Trophoblast cell (in vitro differentiated cells and primary cell): ENCODE results near the gene C11orf21.

Source experiments
- DNase-seq, 2 donors: peaks; one replicate each; pipeline ENCODE4 v3.0.0-alpha.2; 2016
- H2AFZ ChIP-seq: 2 replicates; pipeline ENCODE4 v1.6.1; 2013; ENCODE audit warnings: low read length, moderate library complexity, mild to moderate bottlenecking; ENCODE audit not compliant: insufficient read depth, poor library complexity
- H2AK5ac ChIP-seq: 2 replicates; pipeline ENCODE4 v1.6.1; 2013; ENCODE audit warnings: mild to moderate bottlenecking, low read length
- H2BK120ac ChIP-seq: 2 replicates; pipeline ENCODE4 v1.6.1; 2013; ENCODE audit warnings: low read length, mild to moderate bottlenecking, moderate library complexity; ENCODE audit not compliant: insufficient read depth, poor library complexity
- H2BK12ac ChIP-seq: 2 replicates; pipeline ENCODE4 v1.6.1; 2013; ENCODE audit warnings: mild to moderate bottlenecking, low read length, moderate library complexity
- H2BK5ac ChIP-seq: 2 replicates; pipeline ENCODE4 v1.6.1; 2013; ENCODE audit warnings: low read length, low read depth, moderate library complexity, mild to moderate bottlenecking; ENCODE audit not compliant: poor library complexity
- H3K14ac ChIP-seq: 2 replicates; pipeline ENCODE4 v1.6.1; 2013; ENCODE audit warnings: mild to moderate bottlenecking, low read length
- H3K18ac ChIP-seq: 2 replicates; pipeline ENCODE4 v1.6.1; 2013; ENCODE audit warnings: mild to moderate bottlenecking, low read length
- H3K23ac ChIP-seq: 2 replicates; pipeline ENCODE4 v1.6.1; 2013; ENCODE audit warnings: low read length
- H3K27ac ChIP-seq: 2 replicates; pipeline ENCODE4 v1.5.1; 2013; ENCODE audit warnings: low read depth, mild to moderate bottlenecking, inconsistent platforms, low read length, moderate library complexity
- H3K27me3 ChIP-seq: 2 replicates; pipeline ENCODE4 v1.6.1; 2013; ENCODE audit warnings: inconsistent platforms, mild to moderate bottlenecking, low read length, moderate library complexity; ENCODE audit not compliant: insufficient read depth
- H3K36me3 ChIP-seq, 2 experiments: 1 replicate in 1 of 2; 2 replicates in 1 of 2; pipeline ENCODE4 v1.6.1; 2013; ENCODE audit warnings: low read length in 2 of 2, mild to moderate bottlenecking in 2 of 2, moderate library complexity in 1 of 2; ENCODE audit not compliant: insufficient read depth in 2 of 2, control insufficient read depth in 1 of 2
- H3K4ac ChIP-seq: 2 replicates; pipeline ENCODE4 v1.6.1; 2013; ENCODE audit warnings: low read depth, mild to moderate bottlenecking, low read length, moderate library complexity
- H3K4me1 ChIP-seq, 2 experiments: 1 replicate in 1 of 2; 2 replicates in 1 of 2; pipeline ENCODE4 v1.6.1; 2013; ENCODE audit warnings: low read length in 2 of 2, mild to moderate bottlenecking in 2 of 2, moderate library complexity in 1 of 2; ENCODE audit not compliant: insufficient read depth in 2 of 2, control insufficient read depth in 1 of 2
- H3K4me2 ChIP-seq: 2 replicates; pipeline ENCODE4 v1.6.1; 2013; ENCODE audit warnings: inconsistent platforms, mild to moderate bottlenecking, low read length, moderate library complexity
- H3K4me3 ChIP-seq: 2 replicates; pipeline ENCODE4 v1.5.1; 2013; ENCODE audit warnings: mild to moderate bottlenecking, low read depth, low read length, inconsistent platforms
- H3K79me1 ChIP-seq: one replicate; pipeline ENCODE4 v1.6.1; 2013; ENCODE audit warnings: low read length
- H3K79me2 ChIP-seq: 2 replicates; pipeline ENCODE4 v1.6.1; 2013; ENCODE audit warnings: low read length, mild to moderate bottlenecking; ENCODE audit not compliant: control insufficient read depth, insufficient read depth, poor library complexity
- H3K9ac ChIP-seq: 2 replicates; pipeline ENCODE4 v1.6.1; 2013; ENCODE audit warnings: mild to moderate bottlenecking, low read length
- H3K9me3 ChIP-seq: 2 replicates; pipeline ENCODE4 v1.6.1; 2013; ENCODE audit warnings: low read depth, mild to moderate bottlenecking, control low read depth, inconsistent platforms, low read length; ENCODE audit not compliant: insufficient read depth
- H4K12ac ChIP-seq: 2 replicates; pipeline ENCODE4 v1.6.1; 2013; ENCODE audit warnings: low read depth, mild to moderate bottlenecking, low read length, moderate library complexity
- H4K8ac ChIP-seq: 2 replicates; pipeline ENCODE4 v1.6.1; 2013; ENCODE audit warnings: low read depth, mild to moderate bottlenecking, low read length, moderate library complexity
- H4K91ac ChIP-seq: one replicate; pipeline ENCODE4 v1.6.1; 2013; ENCODE audit warnings: low read depth, mild to moderate bottlenecking, low read length, moderate library complexity
- WGBS: extraction: QIAGEN DNeasy Blood & Tissue Kit; methylation state at CpG from one replicate; pipeline ENCODE4 v1.1.7; 2013; ENCODE audit warnings: missing lambda C conversion rate; ENCODE audit not compliant: insufficient read length, insufficient coverage; ENCODE audit errors: extremely low coverage; 5-methylcytosine and 5-hydroxymethylcytosine counted together

C11orf21 gene

GRCh38 chr11:2313051-2313951, 11.6 kb upstream of the C11orf21 start:
- H2BK120ac ChIP-seq = no peak overlapping the region
- H3K36me3 ChIP-seq = no peaks in the 10 kb centered on the region
- H2BK5ac ChIP-seq = no peak overlapping the region
- no peak overlapping the region for H3K4ac ChIP-seq
- H3K9ac ChIP-seq = no peak overlapping the region
- DNase-seq = no peak
- H3K4me2 ChIP-seq = no peak overlapping the region
- no peaks in the 10 kb centered on the region for H3K79me1 ChIP-seq
- H3K9me3 ChIP-seq = peaks cover 2% of the 10 kb centered on the region
- no peak overlapping the region for H4K8ac ChIP-seq
- no peak overlapping the region for H4K12ac ChIP-seq
- H3K14ac ChIP-seq = no peak overlapping the region
- H3K4me1 ChIP-seq = no peaks in the 10 kb centered on the region
- H3K27me3 ChIP-seq = no peaks in the 10 kb centered on the region
- no peak overlapping the region for H3K27ac ChIP-seq
- H2AK5ac ChIP-seq = no peak overlapping the region
- H2BK12ac ChIP-seq = no peak overlapping the region
- WGBS = no CpG with 5 or more reads among the region's 34 CpGs
- H3K79me2 ChIP-seq = no peaks in the 10 kb centered on the region
- H3K4me3 ChIP-seq = no peak overlapping the region
- no peak overlapping the region for H2AFZ ChIP-seq
- H3K18ac ChIP-seq = no peak overlapping the region
- no peak overlapping the region for H4K91ac ChIP-seq
- H3K23ac ChIP-seq = no peak overlapping the region

- WGBS = no CpG with 5 or more reads among the region's 22 CpGs
- no peak overlapping the region for H4K8ac ChIP-seq
- DNase-seq = no peak
- H3K9me3 ChIP-seq = peaks cover 2% of the 10 kb centered on the region
- no peaks in the 10 kb centered on the region for H3K4me1 ChIP-seq
- no peak overlapping the region for H2BK120ac ChIP-seq
- no peak overlapping the region for H3K23ac ChIP-seq
- no peak overlapping the region for H3K4me3 ChIP-seq
- H2BK5ac ChIP-seq = no peak overlapping the region
- H4K91ac ChIP-seq = no peak overlapping the region
- no peaks in the 10 kb centered on the region for H3K36me3 ChIP-seq
- H3K18ac ChIP-seq = no peak overlapping the region
- no peaks in the 10 kb centered on the region for H3K27me3 ChIP-seq
- no peak overlapping the region for H2AFZ ChIP-seq
- no peaks in the 10 kb centered on the region for H3K79me1 ChIP-seq
- H3K27ac ChIP-seq = no peak overlapping the region
- H3K79me2 ChIP-seq = no peaks in the 10 kb centered on the region
- no peak overlapping the region for H2AK5ac ChIP-seq
- no peak overlapping the region for H4K12ac ChIP-seq
- no peak overlapping the region for H3K14ac ChIP-seq
- no peak overlapping the region for H3K9ac ChIP-seq
- no peak overlapping the region for H2BK12ac ChIP-seq
- H3K4me2 ChIP-seq = no peak overlapping the region
- H3K4ac ChIP-seq = no peak overlapping the region
Measured at GRCh38 chr11:2312232-2313042, 10.7 kb upstream of the C11orf21 start.

GRCh38 chr11:2311353-2312133, 9.8 kb upstream of the C11orf21 start:
- no peak overlapping the region for H3K14ac ChIP-seq
- no peak overlapping the region for H2BK120ac ChIP-seq
- no peak overlapping the region for H4K12ac ChIP-seq
- H3K23ac ChIP-seq = no peak overlapping the region
- H2BK12ac ChIP-seq = no peak overlapping the region
- H3K27me3 ChIP-seq = no peaks in the 10 kb centered on the region
- H2BK5ac ChIP-seq = no peak overlapping the region
- peaks cover 2% of the 10 kb centered on the region for H3K9me3 ChIP-seq
- H3K36me3 ChIP-seq = no peaks in the 10 kb centered on the region
- H3K18ac ChIP-seq = no peak overlapping the region
- H3K4me3 ChIP-seq = no peak overlapping the region
- H3K4me1 ChIP-seq = no peaks in the 10 kb centered on the region
- H3K27ac ChIP-seq = no peak overlapping the region
- no CpG with 5 or more reads among the region's 21 CpGs for WGBS
- H3K9ac ChIP-seq = no peak overlapping the region
- H2AK5ac ChIP-seq = no peak overlapping the region
- no peak overlapping the region for H2AFZ ChIP-seq
- H3K4me2 ChIP-seq = no peak overlapping the region
- H3K4ac ChIP-seq = no peak overlapping the region
- no peak overlapping the region for H4K91ac ChIP-seq
- H3K79me2 ChIP-seq = no peaks in the 10 kb centered on the region
- no peak overlapping the region for H4K8ac ChIP-seq
- H3K79me1 ChIP-seq = no peaks in the 10 kb centered on the region
- no peak for DNase-seq

- no peak overlapping the region for H2AK5ac ChIP-seq
- H3K27ac ChIP-seq = no peak overlapping the region
- no peak for DNase-seq
- H4K91ac ChIP-seq = no peak overlapping the region
- peaks cover 3% of the 10 kb centered on the region for H3K9me3 ChIP-seq
- no peak overlapping the region for H2AFZ ChIP-seq
- no peaks in the 10 kb centered on the region for H3K4me1 ChIP-seq
- H3K4me2 ChIP-seq = no peak overlapping the region
- H2BK120ac ChIP-seq = no peak overlapping the region
- H4K12ac ChIP-seq = no peak overlapping the region
- no peak overlapping the region for H2BK12ac ChIP-seq
- no peaks in the 10 kb centered on the region for H3K79me1 ChIP-seq
- no peak overlapping the region for H3K18ac ChIP-seq
- H3K9ac ChIP-seq = no peak overlapping the region
- WGBS = no CpG with 5 or more reads among the region's 16 CpGs
- no peak overlapping the region for H3K4ac ChIP-seq
- H3K79me2 ChIP-seq = no peaks in the 10 kb centered on the region
- no peak overlapping the region for H3K4me3 ChIP-seq
- H2BK5ac ChIP-seq = no peak overlapping the region
- no peaks in the 10 kb centered on the region for H3K27me3 ChIP-seq
- no peak overlapping the region for H3K23ac ChIP-seq
- no peaks in the 10 kb centered on the region for H3K36me3 ChIP-seq
- H4K8ac ChIP-seq = no peak overlapping the region
- H3K14ac ChIP-seq = no peak overlapping the region
Measured at GRCh38 chr11:2310786-2311352, 9.2 kb upstream of the C11orf21 start.
